PC-3 (cell line): ENCODE results near the gene KLHL12. TPM values are rescaled to one million over a fixed set of nuclear protein-coding genes. Genes with fewer than 3 reads are reported as not detected.

Experiments
- ATAC-seq: fragments of 200-7000 bp; cut with Tn5 transposase; 2 replicates; pipeline ENCODE4 v1.9.1; 2020; ENCODE audit warnings: mild to moderate bottlenecking, moderate library complexity
- BruUV-seq: library from RNA; stranded (reverse); fragments of 400-500 nt; replicated peaks from 2 replicates; lab custom pipeline; 2021; lab: Mats Ljungman, UMichigan
- CTCF ChIA-PET: fragments of 300-600 bp; sonication (Branson Sonifier 250); formaldehyde crosslinking; loops from one replicate; lab custom pipeline; 2022; ENCODE audit warnings: antibody characterized with exemption; lab: Charles Lee
- POLR2A ChIA-PET: fragments of 300-600 bp; sonication (Branson Sonifier 250); formaldehyde crosslinking; loops from one replicate; lab custom pipeline; 2022; ENCODE audit warnings: antibody characterized with exemption; ENCODE audit not compliant: unreplicated experiment; lab: Charles Lee
- DNase-seq: peaks from one replicate; pipeline ENCODE4 v3.0.0-alpha.2; 2015
- H2AFZ ChIP-seq: fragments of 300-600 bp; sonication (generic); 2 replicates; pipeline ENCODE4 v1.6.0; 2016; ENCODE audit warnings: antibody characterized with exemption, low read length
- H3F3A ChIP-seq: fragments of 300-600 bp; sonication (generic); one replicate; pipeline ENCODE4 v1.6.0; 2017; ENCODE audit warnings: antibody characterized with exemption, low read length, control low read depth, mild to moderate bottlenecking; ENCODE audit not compliant: unreplicated experiment
- H3K27ac ChIP-seq: fragments of 300-600 bp; sonication (generic); 2 replicates; pipeline ENCODE4 v1.5.1; 2016; ENCODE audit warnings: mild to moderate bottlenecking, low read length
- H3K27me3 ChIP-seq: fragments of 300-600 bp; sonication (generic); 2 replicates; pipeline ENCODE4 v1.6.1; 2016; ENCODE audit warnings: low read length, mixed read lengths
- H3K36me3 ChIP-seq: fragments of 300-600 bp; sonication (generic); 2 replicates; pipeline ENCODE4 v1.6.1; 2016; ENCODE audit warnings: low read depth, mixed run types, low read length, mixed read lengths
- H3K4me1 ChIP-seq: fragments of 300-600 bp; sonication (generic); 2 replicates; pipeline ENCODE4 v1.5.1; 2016; ENCODE audit warnings: low read length; ENCODE audit not compliant: insufficient read depth
- H3K4me2 ChIP-seq: fragments of 300-600 bp; sonication (generic); 2 replicates; pipeline ENCODE4 v1.6.0; 2016; ENCODE audit warnings: low read length
- H3K4me3 ChIP-seq: fragments of 300-600 bp; sonication (generic); 2 replicates; pipeline ENCODE4 v1.5.1; 2016; ENCODE audit warnings: mild to moderate bottlenecking, low read length, mixed read lengths
- H3K79me2 ChIP-seq: fragments of 300-600 bp; sonication (generic); 2 replicates; pipeline ENCODE4 v1.6.1; 2017; ENCODE audit warnings: low read length, mixed read lengths
- H3K9ac ChIP-seq: fragments of 300-600 bp; sonication (generic); 2 replicates; pipeline ENCODE4 v1.6.0; 2016; ENCODE audit warnings: mild to moderate bottlenecking, low read length
- H3K9me2 ChIP-seq: fragments of 300-600 bp; sonication (generic); replicated peaks from 2 replicates; pipeline ENCODE4 v1.6.1; 2016; ENCODE audit warnings: mixed run types, low read length, mixed read lengths
- H3K9me3 ChIP-seq: fragments of 300-600 bp; sonication (generic); 2 replicates; pipeline ENCODE4 v1.6.1; 2016; ENCODE audit warnings: low read length, mixed read lengths
- H4K20me1 ChIP-seq: fragments of 300-600 bp; sonication (generic); 2 replicates; pipeline ENCODE4 v1.6.1; 2016; ENCODE audit warnings: low read length, mixed read lengths
- EZH2 ChIP-seq: fragments of 300-600 bp; sonication (generic); IDR thresholded peaks from one replicate; pipeline ENCODE4 v1.6.1; 2017; ENCODE audit warnings: antibody characterized with exemption, mild to moderate bottlenecking, low read length; ENCODE audit not compliant: unreplicated experiment
- EZH2phosphoT487 ChIP-seq: fragments of 300-600 bp; sonication (generic); IDR thresholded peaks from 2 replicates; pipeline ENCODE4 v1.6.1; 2018; ENCODE audit warnings: mild to moderate bottlenecking, antibody characterized with exemption, low read length, borderline replicate concordance
- intact Hi-C: fragments of 100-400 bp; cut with micrococcal nuclease; formaldehyde crosslinking; loops from 2 replicates; pipeline ENCODE4 v1.9.0; 2023
- total RNA-seq: library from RNA; depleted of rRNA; stranded (reverse); fragments of >200 nt; gene quantifications from 2 replicates; pipeline ENCODE4 v1.2.3, GENCODE V29; 2014
- TF ChIP-seq, protein P1 (sequence below): fragments of 300-600 bp; sonication (generic); conservative IDR thresholded peaks from 2 replicates; pipeline ENCODE4 v1.5.1; 2017; ENCODE audit warnings: antibody characterized with exemption, low read depth, mild to moderate bottlenecking, low read length

KLHL12 gene
- total RNA-seq, 1 experiment from 2014 or later = 25.2 TPM

DNA sequence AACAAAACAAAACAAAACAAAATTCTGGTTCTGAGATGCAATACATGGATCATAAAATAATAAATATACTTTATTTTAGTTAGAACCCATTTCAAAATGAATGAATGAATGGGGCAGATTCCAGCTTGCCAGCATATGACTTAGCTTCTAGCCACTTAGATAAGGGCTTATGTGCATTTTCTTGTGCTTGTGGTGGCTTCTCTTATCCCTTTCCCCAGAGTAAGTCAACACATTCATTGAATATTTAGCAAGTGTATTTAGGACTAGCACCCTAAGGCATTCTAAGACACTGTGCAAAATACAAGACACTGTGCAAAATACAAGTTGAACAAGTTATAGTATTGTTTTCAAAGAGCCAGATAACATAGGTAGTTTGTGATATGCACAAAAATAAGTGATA is 26.4 kb upstream of the KLHL12 start:
- Histone ChIP-seq H3K4me1 (peaks cover 43% of the 10 kb centered on the region), H3K27ac (0 out of 2 replicates have a peak overlapping the region, but pooled peaks have one; percentile 1), H2AFZ (no peak overlapping the region), H3K79me2 (peaks cover 75% of the 10 kb centered on the region), H3K4me2 (peak overlapping the region; percentile 34), H3K4me3 (no peak overlapping the region), H3K9me3 (no peaks in the 10 kb centered on the region), H3K36me3 (peaks cover 11% of the 10 kb centered on the region; the same call in 1 of the 2 replicates), H3K9me2 (no peaks in the 10 kb centered on the region), H3F3A (no peaks in the 10 kb centered on the region), H3K9ac (no peak overlapping the region), H3K27me3 (no peaks in the 10 kb centered on the region), H4K20me1 (peaks cover 36% of the 10 kb centered on the region)
- no peak for ATAC-seq
- TF ChIP-seq EZH2phosphoT487 = no peak
- no peak for TF ChIP-seq EZH2
- TF ChIP-seq, protein P1, sequence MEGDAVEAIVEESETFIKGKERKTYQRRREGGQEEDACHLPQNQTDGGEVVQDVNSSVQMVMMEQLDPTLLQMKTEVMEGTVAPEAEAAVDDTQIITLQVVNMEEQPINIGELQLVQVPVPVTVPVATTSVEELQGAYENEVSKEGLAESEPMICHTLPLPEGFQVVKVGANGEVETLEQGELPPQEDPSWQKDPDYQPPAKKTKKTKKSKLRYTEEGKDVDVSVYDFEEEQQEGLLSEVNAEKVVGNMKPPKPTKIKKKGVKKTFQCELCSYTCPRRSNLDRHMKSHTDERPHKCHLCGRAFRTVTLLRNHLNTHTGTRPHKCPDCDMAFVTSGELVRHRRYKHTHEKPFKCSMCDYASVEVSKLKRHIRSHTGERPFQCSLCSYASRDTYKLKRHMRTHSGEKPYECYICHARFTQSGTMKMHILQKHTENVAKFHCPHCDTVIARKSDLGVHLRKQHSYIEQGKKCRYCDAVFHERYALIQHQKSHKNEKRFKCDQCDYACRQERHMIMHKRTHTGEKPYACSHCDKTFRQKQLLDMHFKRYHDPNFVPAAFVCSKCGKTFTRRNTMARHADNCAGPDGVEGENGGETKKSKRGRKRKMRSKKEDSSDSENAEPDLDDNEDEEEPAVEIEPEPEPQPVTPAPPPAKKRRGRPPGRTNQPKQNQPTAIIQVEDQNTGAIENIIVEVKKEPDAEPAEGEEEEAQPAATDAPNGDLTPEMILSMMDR = no peak
- intact Hi-C loops = no loop called here
- DNase-seq = no peak
- ChIA-PET CTCF (interaction anchor here (0.6 kb wide), 1 partner anchor 26 kb away, joined by 4 read pairs; no protein-coding TSS in a partner anchor), POLR2A (interaction anchor here (0.5 to 0.6 kb wide), 2 partner anchors 10 to 54 kb away, joined by 3 read pairs; partner anchors contain the start of gene TMEM183A)
- BruUV-seq = no TSS peak

DNA sequence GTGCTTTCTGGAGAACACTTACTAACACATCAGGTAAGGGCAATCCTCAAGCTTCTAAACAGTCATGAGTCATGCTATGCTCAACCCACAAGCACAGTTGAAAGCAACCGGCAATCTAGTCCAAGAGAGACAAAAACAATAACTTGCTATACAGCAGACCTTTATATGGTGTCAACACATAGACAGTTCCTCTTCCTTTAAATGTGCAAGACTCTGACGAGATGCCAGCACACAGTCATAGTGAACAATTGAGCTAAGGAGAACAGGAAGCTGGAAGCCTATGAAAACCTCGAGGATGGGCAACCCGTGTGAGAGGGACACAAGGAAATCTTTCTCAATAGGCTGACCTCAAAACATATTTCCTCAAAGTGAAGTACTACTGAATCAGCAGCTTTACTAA is 25.8 kb upstream of the KLHL12 start:
- intact Hi-C loops = no loop called here
- Histone ChIP-seq H3K27me3 (no peaks in the 10 kb centered on the region), H3F3A (no peaks in the 10 kb centered on the region), H3K4me1 (peaks cover 43% of the 10 kb centered on the region), H3K9ac (no peak overlapping the region), H3K4me2 (peak overlapping the region; percentile 34), H3K27ac (0 out of 2 replicates have a peak overlapping the region, but pooled peaks have one; percentile 1), H4K20me1 (peaks cover 36% of the 10 kb centered on the region), H3K36me3 (peaks cover 16% of the 10 kb centered on the region; the same call in 1 of the 2 replicates), H2AFZ (no peak overlapping the region), H3K9me2 (no peaks in the 10 kb centered on the region), H3K4me3 (no peak overlapping the region), H3K79me2 (peaks cover 73% of the 10 kb centered on the region), H3K9me3 (no peaks in the 10 kb centered on the region)
- CTCF ChIA-PET = interaction anchor here (0.6 kb wide), 1 partner anchor 91 kb away, joined by 4 read pairs; no protein-coding TSS in a partner anchor
- ATAC-seq (peak; percentile 73), DNase-seq (peak; percentile 80)
- POLR2A ChIA-PET = interaction anchor here (0.5 to 0.6 kb wide), 3 partner anchors 9 to 313 kb away, joined by 3 to 10 read pairs (median 3); partner anchors contain the start of gene TMEM183A
- TF ChIP-seq, protein P1 = no peak
- no peak for TF ChIP-seq EZH2phosphoT487
- TF ChIP-seq EZH2 = no peak
- BruUV-seq = no TSS peak

DNA sequence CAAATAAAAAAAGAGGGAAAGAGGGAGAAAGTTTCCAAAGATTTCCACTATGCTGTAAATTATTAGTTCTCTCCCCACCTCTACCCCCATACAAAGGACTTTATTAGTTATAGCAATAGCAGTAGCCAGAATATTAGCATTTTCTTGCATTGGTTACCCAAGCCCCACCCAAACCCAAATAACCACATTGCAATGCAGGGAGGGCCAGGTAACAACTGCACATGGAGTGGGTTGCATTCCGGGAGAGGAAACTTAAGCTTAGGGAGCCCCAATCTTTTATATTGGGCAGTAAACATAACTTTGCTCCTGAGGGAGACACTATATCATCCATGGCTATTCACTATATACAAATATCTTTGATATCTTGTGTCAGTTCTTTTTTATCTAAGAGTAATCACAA is 25.1 kb upstream of the KLHL12 start:
- POLR2A ChIA-PET = no interaction called here
- H3K9ac ChIP-seq = no peak overlapping the region
- CTCF ChIA-PET = no interaction called here

More for the DNA sequence above, 25.1 kb upstream of the KLHL12 start:
- Histone ChIP-seq H3K79me2 (peaks cover 66% of the 10 kb centered on the region), H3K4me3 (no peak overlapping the region), H3K9me2 (no peaks in the 10 kb centered on the region), H3K9me3 (no peaks in the 10 kb centered on the region), H2AFZ (no peak overlapping the region), H3K27ac (no peak overlapping the region), H4K20me1 (peaks cover 33% of the 10 kb centered on the region), H3K27me3 (no peaks in the 10 kb centered on the region), H3K4me1 (peaks cover 42% of the 10 kb centered on the region), H3K36me3 (peaks cover 20% of the 10 kb centered on the region; the same call in 1 of the 2 replicates), H3F3A (no peaks in the 10 kb centered on the region), H3K4me2 (peak overlapping the region; percentile 30)
- ATAC-seq = no peak
- no TSS peak for BruUV-seq
- intact Hi-C loops = no loop called here
- TF ChIP-seq EZH2 = no peak
- TF ChIP-seq, protein P1 = no peak
- TF ChIP-seq EZH2phosphoT487 = no peak
- no peak for DNase-seq
